Occipital lobe (tissue), 2 donors: ENCODE results near the gene ME1. TPM values are rescaled to one million over a fixed set of nuclear protein-coding genes. Genes with fewer than 3 reads are reported as not detected.
A peak's percentile ranks its signal among the peaks of the same experiment; 100 is the strongest.
"Not testable (repeated sequence)": the region's sequence is repeated elsewhere in the genome, so short reads cannot be mapped to it uniquely, and the experiment has no call there.

ENCODE experiments used
- DNase-seq: peaks from one replicate; lab custom pipeline; 2025; lab: John Stamatoyannopoulos, UW
- total RNA-seq: library from RNA; depleted of rRNA; stranded (reverse); fragments of >200 nt; gene quantifications from one replicate; pipeline ENCODE4 v1.2.3, GENCODE V29; 2014

ME1 gene
- total RNA-seq, 1 donor from 2014 or later: 1.4 TPM

DNA sequence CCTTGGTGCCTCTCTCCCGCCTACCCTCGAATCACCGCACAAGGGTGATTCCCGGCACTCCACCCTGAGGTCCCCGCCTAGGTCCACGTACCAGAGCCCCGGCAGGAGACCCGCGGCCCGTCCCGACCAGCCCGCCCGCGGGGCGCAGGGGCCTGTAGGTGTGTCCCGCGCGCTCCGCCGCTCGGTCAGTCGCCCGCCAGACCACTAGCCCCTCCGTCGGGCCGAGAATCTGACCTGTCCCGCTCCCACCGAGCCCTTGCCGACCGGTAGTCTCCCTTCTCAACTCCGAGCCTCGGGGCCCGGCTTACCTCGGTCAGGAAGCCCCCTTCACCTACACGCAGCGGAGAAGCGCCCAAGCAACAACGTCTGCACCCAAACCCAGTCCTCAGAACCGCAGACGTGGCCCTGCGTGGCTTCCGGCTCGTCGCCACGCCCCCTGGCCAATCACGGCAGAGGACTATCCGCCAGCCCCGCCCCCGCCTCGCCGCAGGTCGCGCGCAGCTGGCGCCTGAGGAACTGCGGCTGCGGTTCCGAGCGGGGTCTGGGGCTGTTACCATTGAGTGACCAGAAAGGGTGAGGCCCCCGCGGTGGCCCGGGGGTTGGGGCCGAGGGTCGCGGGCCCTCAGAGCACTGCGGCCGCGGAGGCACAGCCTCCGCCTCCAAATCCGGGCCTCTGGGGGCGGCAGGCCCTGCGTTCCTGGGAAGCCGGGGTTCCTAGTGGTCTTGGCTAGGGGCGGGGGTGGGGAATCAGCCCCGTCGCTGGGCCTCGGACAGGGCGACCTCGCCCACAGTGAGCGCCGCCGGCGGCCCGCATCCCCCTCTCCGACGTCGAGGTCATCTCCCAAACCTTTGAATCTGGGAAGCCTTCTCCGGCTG is 237.7 kb downstream of the ME1 start, which contains the start of the genes PGM3 and RWDD2A:
TSS of gene PGM3 (minus strand) at position 395 of the 876 bp plus-strand sequence. CDS start 2,253 bp downstream, outside the sequence.
TSS of gene RWDD2A (plus strand) at position 487 of the 876 bp plus-strand sequence. CDS start 1,095 bp downstream, outside the sequence.
- DNase-seq: peak; percentile 90

DNA sequence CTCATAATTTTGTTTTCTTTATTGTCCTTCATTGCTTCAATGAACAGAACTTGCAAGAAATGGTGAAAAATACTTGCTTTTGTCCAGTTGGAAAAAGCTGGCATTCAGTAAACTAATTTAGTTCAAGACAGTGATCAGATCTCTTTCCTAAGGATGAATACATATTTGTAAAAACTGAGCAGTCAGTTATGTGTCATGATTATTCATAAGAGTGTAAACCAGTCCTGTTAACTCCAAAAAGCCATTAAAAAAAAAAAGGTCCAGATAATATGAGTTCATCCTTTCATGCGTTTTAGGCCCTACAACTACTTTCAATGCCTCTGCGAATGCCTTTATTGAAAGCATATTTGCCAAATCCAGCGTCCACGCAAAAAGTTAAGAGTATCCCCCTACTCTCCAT is 238.4 kb downstream of the ME1 start:
- DNase-seq: no peak

DNA sequence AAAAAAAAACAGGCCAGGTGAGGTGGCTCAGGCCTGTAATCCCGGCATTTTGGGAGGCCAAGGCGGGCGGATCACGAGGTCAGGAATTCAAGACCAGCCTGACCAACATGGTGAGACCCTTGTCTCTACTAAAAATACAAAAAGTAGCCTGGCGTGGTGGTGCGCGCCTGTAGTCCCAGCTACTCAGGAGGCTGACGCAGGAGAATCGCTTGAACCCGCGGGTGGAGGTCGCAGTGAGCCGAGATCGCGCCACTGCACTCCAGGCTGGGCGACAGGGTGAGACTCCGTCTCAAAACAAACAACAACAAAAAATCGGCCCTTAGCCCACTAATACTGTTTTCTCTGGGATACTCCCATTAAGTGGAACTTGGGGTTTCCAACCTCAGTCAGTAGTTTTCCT is 238.9 kb downstream of the ME1 start:
- not testable (repeated sequence) for DNase-seq

DNA sequence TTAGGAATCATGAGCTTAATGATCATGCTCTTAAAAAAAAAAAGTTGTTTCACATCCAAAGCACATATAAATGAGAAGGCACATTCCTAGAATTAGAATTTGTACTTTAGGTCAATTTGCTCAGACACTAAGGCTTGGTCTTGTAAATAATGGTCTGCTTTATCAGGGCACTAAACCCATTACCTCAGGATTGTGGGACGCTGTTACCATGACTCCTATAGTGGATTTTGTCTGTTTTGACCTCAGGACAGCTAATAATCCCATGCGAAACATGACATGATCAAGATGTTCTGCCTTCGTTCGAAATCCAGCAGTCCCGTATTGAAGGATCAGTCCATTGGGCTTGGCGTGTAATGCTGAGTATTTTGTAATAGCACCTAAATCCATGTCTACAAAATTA is 240.2 kb downstream of the ME1 start:
- DNase-seq: no peak

DNA sequence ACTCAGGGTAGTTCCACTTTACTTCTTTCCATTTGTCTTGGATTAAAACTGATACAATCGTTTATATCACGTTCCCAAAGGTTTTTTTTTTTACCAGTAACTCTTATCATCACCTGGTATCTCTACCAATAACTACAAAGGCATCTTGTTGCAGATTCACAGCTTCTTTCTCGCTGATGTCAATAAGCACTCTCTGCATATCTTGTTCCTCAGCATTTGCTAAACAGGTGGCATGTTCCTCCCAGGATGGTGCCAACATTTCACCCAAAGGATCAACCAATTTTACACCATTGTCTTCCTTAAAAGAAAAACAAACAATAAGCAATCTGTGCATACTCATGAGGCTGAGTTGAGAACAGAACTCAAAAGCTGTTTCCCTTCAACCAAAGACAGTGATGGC is 242.3 kb downstream of the ME1 start:
- no peak for DNase-seq

DNA sequence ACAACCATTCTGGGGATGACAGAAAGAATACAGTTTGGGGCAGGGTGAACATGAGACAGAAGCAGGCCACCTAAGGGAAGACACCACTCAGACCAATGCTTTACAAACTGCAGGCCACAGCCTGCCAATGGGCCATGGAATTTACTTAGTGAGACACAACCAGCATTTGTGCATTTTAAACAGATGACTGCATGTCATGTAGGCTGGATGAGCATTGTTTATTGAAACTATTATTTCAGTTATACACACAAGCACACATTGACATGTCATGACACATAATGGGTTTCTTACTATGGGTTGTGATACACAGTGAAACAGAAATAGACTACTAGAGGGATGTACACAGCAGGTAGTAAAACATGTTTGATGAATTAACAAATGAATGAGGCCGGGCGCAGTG is 245.8 kb downstream of the ME1 start:
- DNase-seq: no peak

DNA sequence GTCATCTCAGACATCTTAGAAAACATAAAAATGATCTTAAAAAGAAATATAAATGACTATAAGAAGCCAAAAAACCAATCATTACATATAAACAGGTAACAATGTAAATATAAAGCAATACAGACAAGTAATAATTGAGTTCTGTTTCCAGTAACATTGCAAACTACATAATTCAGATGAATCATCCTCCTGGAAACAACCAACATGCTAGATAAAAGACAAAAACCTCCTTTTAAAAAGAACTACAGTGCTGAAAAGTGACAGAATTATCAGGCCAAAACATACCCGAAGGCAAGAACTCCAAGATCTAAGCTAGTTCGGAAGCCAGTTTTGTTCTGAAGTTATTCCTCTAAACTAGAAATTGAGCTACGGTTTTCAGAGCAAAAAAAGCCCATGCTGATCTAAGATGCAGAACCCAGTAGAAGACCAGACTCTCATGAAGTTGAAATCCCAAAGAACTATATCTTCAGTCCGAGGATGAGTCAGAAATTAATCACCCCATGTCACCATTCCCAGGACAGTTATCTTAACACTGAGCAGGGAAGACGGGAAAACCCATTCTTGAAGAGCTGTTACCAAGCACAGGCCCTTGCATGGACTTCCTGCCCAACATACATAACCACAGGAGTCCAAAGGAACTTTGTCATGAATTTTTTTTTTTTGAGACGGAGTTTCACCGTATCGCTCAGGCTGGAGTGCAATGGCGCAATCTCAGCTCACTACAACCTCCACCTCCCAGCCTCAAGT is 247.6 kb downstream of the ME1 start:
- DNase-seq: no peak

DNA sequence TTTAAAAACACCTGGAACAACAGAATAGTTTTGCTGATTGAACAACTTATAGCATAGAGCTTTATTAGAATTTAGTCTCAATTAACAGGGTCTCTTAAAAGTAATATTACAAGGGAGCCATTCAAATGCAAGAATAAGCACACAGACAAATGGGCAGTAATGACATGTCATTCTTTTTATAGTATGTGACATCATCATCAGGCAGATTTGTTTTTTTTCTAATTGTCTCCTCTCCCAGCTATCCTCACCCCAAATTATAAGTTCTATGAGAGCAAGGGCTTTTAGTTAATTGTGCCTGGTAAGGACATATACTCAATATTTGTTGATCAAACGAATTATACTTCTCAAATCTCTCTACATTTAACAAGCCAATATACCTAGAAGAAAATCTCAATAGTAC is 248.7 kb downstream of the ME1 start:
- no peak for DNase-seq

DNA sequence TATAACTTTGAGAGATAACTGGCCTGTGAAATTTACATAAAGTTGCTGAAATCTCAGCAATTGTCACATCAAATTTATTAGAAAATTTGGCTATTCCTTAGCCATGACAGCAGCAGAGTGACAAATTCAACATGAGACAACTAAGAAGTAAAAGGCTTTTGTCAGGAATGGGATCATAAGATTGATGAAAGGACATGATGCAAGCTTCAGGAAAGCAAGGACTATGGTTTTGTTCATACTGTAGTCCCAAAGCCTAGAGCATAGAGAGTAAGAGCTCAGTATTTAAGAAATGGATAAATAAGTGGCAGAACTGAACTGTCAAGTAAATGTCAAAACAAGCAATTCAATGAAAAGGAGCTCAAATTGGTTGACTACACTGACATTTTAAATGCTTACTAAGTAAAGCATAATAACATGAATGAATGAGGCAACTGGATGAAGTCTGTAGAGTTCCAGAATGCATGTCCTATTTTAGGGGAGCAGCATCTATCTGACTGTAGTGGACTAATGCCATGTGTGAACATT is 250.4 kb downstream of the ME1 start:
- no peak for DNase-seq

DNA sequence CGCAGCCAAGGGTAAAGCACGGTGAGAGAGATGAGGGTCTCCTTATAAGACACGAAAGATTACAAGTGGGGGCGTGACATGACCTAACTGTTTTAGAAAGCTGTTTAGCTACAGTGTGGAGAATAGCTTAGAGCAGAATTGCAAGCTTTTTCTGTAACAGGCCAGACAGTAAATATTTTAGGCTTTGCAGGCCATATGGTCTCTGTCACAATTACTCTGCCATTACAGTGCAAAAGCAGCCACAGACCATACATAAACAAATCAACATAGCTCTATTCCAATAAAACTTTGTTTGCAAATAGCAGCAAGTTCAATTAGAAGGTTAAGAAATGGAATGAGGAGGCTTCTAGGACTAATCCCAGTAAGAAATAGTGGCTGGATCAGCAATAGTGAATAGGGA is 254.6 kb downstream of the ME1 start:
- DNase-seq: no peak

DNA sequence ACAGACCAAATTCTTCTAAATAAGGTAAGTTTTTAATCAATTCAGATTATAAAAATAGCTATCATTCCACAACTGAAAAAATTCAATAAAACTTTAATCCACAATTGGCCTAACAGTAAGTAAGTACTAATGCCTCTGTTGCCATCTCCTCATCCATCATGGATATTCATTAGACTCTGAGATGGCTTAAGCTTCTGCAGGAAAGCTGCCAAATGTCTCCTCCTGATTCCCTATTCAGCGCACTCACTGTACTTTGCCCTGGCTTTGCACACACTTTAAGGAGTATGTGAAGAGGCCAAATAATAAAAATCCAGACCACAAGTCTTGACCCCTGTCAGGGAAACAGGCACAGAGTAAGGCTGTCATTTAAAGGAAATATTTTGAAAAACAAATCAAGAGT is 261.3 kb downstream of the ME1 start:
- DNase-seq: no peak

DNA sequence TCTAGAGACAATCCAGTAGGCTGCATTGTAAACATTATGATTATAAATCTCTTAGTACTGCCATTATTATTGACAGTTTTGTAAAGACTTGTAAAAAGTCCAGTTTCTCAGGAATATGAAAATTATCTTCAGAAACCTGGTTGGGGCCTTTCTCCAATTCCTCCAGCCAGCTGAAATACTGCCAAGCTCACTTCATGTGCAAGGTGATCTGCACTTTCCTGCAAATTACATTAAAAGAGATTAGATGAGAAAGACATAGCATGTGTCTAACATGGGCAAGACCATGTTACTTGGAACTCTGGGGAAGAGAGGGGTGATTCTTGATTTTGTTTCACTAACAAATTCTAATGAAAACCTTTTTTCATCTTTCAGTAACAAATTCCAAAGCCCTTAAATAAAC is 261.7 kb downstream of the ME1 start:
- no peak for DNase-seq

DNA sequence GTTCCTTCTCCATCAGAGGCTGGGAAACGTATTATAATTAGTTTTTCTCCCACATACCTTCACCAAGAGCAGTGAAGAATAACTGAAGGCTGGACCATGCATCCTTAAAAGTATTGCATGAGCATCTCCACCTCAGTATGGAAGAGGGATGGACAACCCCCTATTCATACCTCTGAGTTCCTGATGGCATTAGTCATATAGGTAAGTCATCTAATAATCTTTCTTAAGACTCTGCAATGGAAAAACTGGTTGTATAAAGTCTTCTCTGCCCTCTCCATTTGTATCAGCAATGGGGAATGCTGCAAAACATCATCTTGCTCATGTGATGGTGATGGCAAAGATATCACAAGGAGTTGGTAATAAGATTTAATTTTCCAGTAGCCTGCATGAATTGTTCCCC is 262.3 kb downstream of the ME1 start:
- no peak for DNase-seq

DNA sequence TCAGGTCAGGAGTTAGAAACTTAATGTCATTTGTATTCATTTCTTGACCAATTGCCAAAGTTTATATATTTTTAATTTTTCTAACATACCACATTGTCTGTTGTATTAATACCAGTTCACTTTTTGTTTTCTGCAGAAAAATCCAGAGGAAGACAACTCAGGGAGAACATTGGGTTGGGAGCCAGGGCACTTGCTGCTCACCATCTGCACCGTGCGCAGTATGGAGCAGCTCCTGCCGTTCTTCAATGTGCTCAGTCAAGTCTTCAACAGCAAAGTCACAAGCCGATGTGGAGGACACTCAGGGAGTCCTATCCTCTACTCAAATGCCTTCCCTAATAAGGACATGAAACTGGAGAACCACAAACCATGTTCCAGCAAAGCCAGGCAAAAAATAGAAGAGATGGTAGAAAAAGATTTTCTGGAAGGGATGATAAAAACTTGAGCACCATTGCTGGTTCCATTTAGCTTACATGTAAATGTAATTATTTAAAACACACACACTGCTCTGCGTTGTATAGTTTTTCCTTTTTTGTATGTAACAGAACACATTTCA is 263.0 kb downstream of the ME1 start:
- DNase-seq: no peak

Other genes with a start within 250 kb of the ME1 start
- gene PGM3, start 237.8 kb downstream of the ME1 start, total RNA-seq: 58.5 TPM
- 9.4 TPM for gene RWDD2A, start 237.7 kb downstream of the ME1 start, total RNA-seq
- gene PRSS35, start 81.5 kb upstream of the ME1 start, total RNA-seq: 4.8 TPM